Activated CD4-positive, alpha-beta T cell treated with anti-CD3 and anti-CD28 coated beads, Interleukin-2, amount 10 ng/mL, durations not matched to agents 24 days and 14 days (primary cell): ENCODE results near the gene RUNX2. TPM values are rescaled to one million over a fixed set of nuclear protein-coding genes. Genes with fewer than 3 reads are reported as not detected.

ENCODE experiments used
- DNase-seq: peaks from one replicate; pipeline ENCODE4 v3.0.0; 2022
- H3K27ac Mint-ChIP-seq: one replicate; pipeline ENCODE4 v1.8.0; 2022; ENCODE audit warnings: mild to moderate bottlenecking, mixed read lengths
- H3K27me3 Mint-ChIP-seq: one replicate; pipeline ENCODE4 v1.8.0; 2022; ENCODE audit warnings: mixed read lengths
- H3K36me3 Mint-ChIP-seq: one replicate; pipeline ENCODE4 v1.8.0; 2022; ENCODE audit warnings: low read depth, mild to moderate bottlenecking, mixed read lengths
- H3K4me1 Mint-ChIP-seq: one replicate; pipeline ENCODE4 v1.8.0; 2021; ENCODE audit warnings: mixed read lengths
- H3K4me3 Mint-ChIP-seq: one replicate; pipeline ENCODE4 v1.8.0; 2022; ENCODE audit warnings: mild to moderate bottlenecking, moderate library complexity, mixed read lengths
- H3K9me3 Mint-ChIP-seq: one replicate; pipeline ENCODE4 v1.8.0; 2021; ENCODE audit warnings: mixed read lengths
- intact Hi-C: fragments of 100-400 bp; cut with micrococcal nuclease; formaldehyde crosslinking; loops from one replicate; pipeline ENCODE4 v1.15.1; 2023
- total RNA-seq: library from RNA; stranded (reverse); gene quantifications from 2 replicates; pipeline ENCODE4 v1.2.3, GENCODE V29; 2022

The RUNX2 gene
- total RNA-seq, 1 donor from 2014 or later = 17.1 TPM

GRCh38 chr6:45688180-45688579 lies 360.1 kb downstream of the RUNX2 start:
- Mint-ChIP-seq H3K36me3 (no peaks in the 10 kb centered on the region), H3K4me1 (no peaks in the 10 kb centered on the region), H3K27ac (no peak overlapping the region), H3K9me3 (peaks cover 13% of the 10 kb centered on the region), H3K27me3 (peaks cover 3% of the 10 kb centered on the region), H3K4me3 (no peak overlapping the region)
- intact Hi-C loops = no loop called here
- no peak for DNase-seq

- no peaks in the 10 kb centered on the region for H3K36me3 Mint-ChIP-seq
- peaks cover 5% of the 10 kb centered on the region for H3K27me3 Mint-ChIP-seq
- intact Hi-C loops = no loop called here
- no peak overlapping the region for H3K27ac Mint-ChIP-seq
- H3K4me1 Mint-ChIP-seq = peaks cover 3% of the 10 kb centered on the region
- DNase-seq = no peak
- no peak overlapping the region for H3K4me3 Mint-ChIP-seq
- peaks cover 17% of the 10 kb centered on the region for H3K9me3 Mint-ChIP-seq
Observed at GRCh38 chr6:45689926-45690615, 361.9 kb downstream of the RUNX2 start.

- Mint-ChIP-seq H3K36me3 (no peaks in the 10 kb centered on the region), H3K4me3 (no peak overlapping the region), H3K27ac (no peak overlapping the region), H3K9me3 (peaks cover 17% of the 10 kb centered on the region), H3K4me1 (peaks cover 3% of the 10 kb centered on the region), H3K27me3 (peaks cover 5% of the 10 kb centered on the region)
- DNase-seq = no peak
- intact Hi-C loops = no loop called here
Observed at GRCh38 chr6:45690846-45691245, 362.7 kb downstream of the RUNX2 start.

GRCh38 chr6:45691426-45691825 lies 363.3 kb downstream of the RUNX2 start:
- Mint-ChIP-seq H3K36me3 (no peaks in the 10 kb centered on the region), H3K9me3 (peaks cover 11% of the 10 kb centered on the region), H3K4me1 (peaks cover 3% of the 10 kb centered on the region), H3K4me3 (no peak overlapping the region), H3K27ac (no peak overlapping the region), H3K27me3 (peaks cover 5% of the 10 kb centered on the region)
- intact Hi-C loops = no loop called here
- no peak for DNase-seq

- H3K9me3 Mint-ChIP-seq = peaks cover 8% of the 10 kb centered on the region
- no peak overlapping the region for H3K27ac Mint-ChIP-seq
- intact Hi-C loops = no loop called here
- H3K4me1 Mint-ChIP-seq = peaks cover 3% of the 10 kb centered on the region
- no peaks in the 10 kb centered on the region for H3K36me3 Mint-ChIP-seq
- H3K27me3 Mint-ChIP-seq = peaks cover 5% of the 10 kb centered on the region
- no peak for DNase-seq
- no peak overlapping the region for H3K4me3 Mint-ChIP-seq
Observed at GRCh38 chr6:45692021-45692420, 363.9 kb downstream of the RUNX2 start.

- Mint-ChIP-seq H3K27ac (no peak overlapping the region), H3K9me3 (peaks cover 4% of the 10 kb centered on the region), H3K4me1 (peaks cover 3% of the 10 kb centered on the region), H3K36me3 (no peaks in the 10 kb centered on the region), H3K4me3 (no peak overlapping the region), H3K27me3 (peaks cover 2% of the 10 kb centered on the region)
- DNase-seq = no peak
- intact Hi-C loops = no loop called here
Observed at GRCh38 chr6:45696738-45697137, 368.6 kb downstream of the RUNX2 start.

GRCh38 chr6:45697605-45698004 lies 369.5 kb downstream of the RUNX2 start:
- peaks cover 5% of the 10 kb centered on the region for H3K4me1 Mint-ChIP-seq
- H3K36me3 Mint-ChIP-seq = no peaks in the 10 kb centered on the region
- intact Hi-C loops = no loop called here
- DNase-seq = no peak
- no peak overlapping the region for H3K4me3 Mint-ChIP-seq
- no peak overlapping the region for H3K27ac Mint-ChIP-seq
- H3K9me3 Mint-ChIP-seq = peaks cover 4% of the 10 kb centered on the region
- H3K27me3 Mint-ChIP-seq = peaks cover 2% of the 10 kb centered on the region

- Mint-ChIP-seq H3K27me3 (peaks cover 2% of the 10 kb centered on the region), H3K36me3 (no peaks in the 10 kb centered on the region), H3K27ac (no peak overlapping the region), H3K9me3 (peaks cover 4% of the 10 kb centered on the region), H3K4me1 (peaks cover 9% of the 10 kb centered on the region), H3K4me3 (no peak overlapping the region)
- intact Hi-C loops = no loop called here
- DNase-seq = no peak
Observed at GRCh38 chr6:45698046-45698445, 369.9 kb downstream of the RUNX2 start.

GRCh38 chr6:45699663-45700062 lies 371.5 kb downstream of the RUNX2 start:
- H3K36me3 Mint-ChIP-seq = no peaks in the 10 kb centered on the region
- no peak for DNase-seq
- H3K27ac Mint-ChIP-seq = no peak overlapping the region
- intact Hi-C loops = no loop called here
- peaks cover under 1% of the 10 kb centered on the region for H3K27me3 Mint-ChIP-seq
- H3K4me3 Mint-ChIP-seq = no peak overlapping the region
- peaks cover 22% of the 10 kb centered on the region for H3K4me1 Mint-ChIP-seq
- H3K9me3 Mint-ChIP-seq = peaks cover under 1% of the 10 kb centered on the region

- Mint-ChIP-seq H3K27me3 (no peaks in the 10 kb centered on the region), H3K36me3 (no peaks in the 10 kb centered on the region), H3K27ac (peak overlapping the region; percentile 75), H3K4me1 (peaks cover 26% of the 10 kb centered on the region), H3K4me3 (no peak overlapping the region), H3K9me3 (no peaks in the 10 kb centered on the region)
- intact Hi-C loops = loop anchor here (2.0 kb wide), 1 partner anchor 26 kb away; no protein-coding TSS in a partner anchor
- DNase-seq = no peak
Observed at GRCh38 chr6:45702849-45703739, 375.0 kb downstream of the RUNX2 start.

- intact Hi-C loops = no loop called here
- Mint-ChIP-seq H3K4me1 (peaks cover 29% of the 10 kb centered on the region), H3K36me3 (no peaks in the 10 kb centered on the region), H3K9me3 (no peaks in the 10 kb centered on the region), H3K4me3 (no peak overlapping the region), H3K27me3 (no peaks in the 10 kb centered on the region), H3K27ac (no peak overlapping the region)
- DNase-seq = no peak
Observed at GRCh38 chr6:45704056-45704800, 376.1 kb downstream of the RUNX2 start.

GRCh38 chr6:45705137-45705855 lies 377.2 kb downstream of the RUNX2 start:
- intact Hi-C loops = no loop called here
- Mint-ChIP-seq H3K36me3 (no peaks in the 10 kb centered on the region), H3K4me3 (no peak overlapping the region), H3K27ac (no peak overlapping the region), H3K4me1 (peaks cover 38% of the 10 kb centered on the region), H3K27me3 (no peaks in the 10 kb centered on the region), H3K9me3 (no peaks in the 10 kb centered on the region)
- DNase-seq = no peak

- intact Hi-C loops = no loop called here
- Mint-ChIP-seq H3K27ac (no peak overlapping the region), H3K36me3 (no peaks in the 10 kb centered on the region), H3K4me1 (peaks cover 48% of the 10 kb centered on the region), H3K4me3 (no peak overlapping the region), H3K9me3 (no peaks in the 10 kb centered on the region), H3K27me3 (no peaks in the 10 kb centered on the region)
- DNase-seq = no peak
Observed at GRCh38 chr6:45706319-45706718, 378.2 kb downstream of the RUNX2 start.
